RKO (cell line): Measurements from ENCODE around the gene RAB6B.

ENCODE experiments used
- DNase-seq: peaks from one replicate; pipeline ENCODE4 v3.0.0-alpha.2; 2016; ENCODE audit warnings: low spot score

RAB6B gene

DNA sequence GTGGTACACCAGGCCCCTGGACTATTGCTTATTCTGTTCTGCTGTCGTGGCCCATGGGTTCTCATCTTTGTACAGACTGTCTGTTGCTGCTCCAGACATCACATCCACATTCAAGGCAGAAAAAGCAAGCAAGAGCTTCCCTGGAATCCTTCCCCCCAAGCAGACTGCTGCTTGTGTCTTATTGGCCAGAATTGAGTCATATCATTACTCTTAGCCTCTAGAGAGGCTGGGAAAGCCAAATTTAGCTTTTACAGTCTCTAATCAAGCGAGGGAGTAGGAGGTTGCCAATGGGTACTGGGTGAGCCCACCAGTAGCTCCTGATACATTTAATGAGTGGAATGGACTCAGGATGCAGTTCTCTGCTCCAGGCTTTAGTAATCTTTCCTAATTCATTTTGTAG is 39.4 kb downstream of the RAB6B start:
- DNase-seq, result no peak

GRCh38 chr3:133855772-133856171 is 39.9 kb downstream of the RAB6B start:
- DNase-seq, result no peak

DNA sequence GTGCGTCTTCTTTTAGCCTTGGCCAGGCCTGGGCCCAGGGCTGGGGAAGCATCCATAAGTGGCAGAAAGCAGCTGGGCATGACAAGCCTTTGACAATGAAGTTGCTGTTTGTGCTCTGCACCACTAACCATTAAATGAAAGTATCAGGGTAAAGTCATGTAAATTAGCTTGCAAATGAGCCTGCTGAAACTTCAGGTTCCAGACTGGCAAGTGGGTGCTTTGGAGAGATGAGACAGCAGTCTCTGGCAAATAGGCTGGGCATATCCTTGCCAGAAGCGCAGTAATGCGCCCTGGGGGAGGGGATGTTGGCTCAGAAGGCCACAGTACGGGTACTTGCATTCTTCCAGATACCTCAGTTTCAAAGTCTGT is 40.7 kb downstream of the RAB6B start:
- DNase-seq, result no peak

- no peak for DNase-seq
Measured at GRCh38 chr3:133854264-133855001, 41.2 kb downstream of the RAB6B start.

- no peak for DNase-seq
Measured at GRCh38 chr3:133853925-133854227, 41.8 kb downstream of the RAB6B start.

DNA sequence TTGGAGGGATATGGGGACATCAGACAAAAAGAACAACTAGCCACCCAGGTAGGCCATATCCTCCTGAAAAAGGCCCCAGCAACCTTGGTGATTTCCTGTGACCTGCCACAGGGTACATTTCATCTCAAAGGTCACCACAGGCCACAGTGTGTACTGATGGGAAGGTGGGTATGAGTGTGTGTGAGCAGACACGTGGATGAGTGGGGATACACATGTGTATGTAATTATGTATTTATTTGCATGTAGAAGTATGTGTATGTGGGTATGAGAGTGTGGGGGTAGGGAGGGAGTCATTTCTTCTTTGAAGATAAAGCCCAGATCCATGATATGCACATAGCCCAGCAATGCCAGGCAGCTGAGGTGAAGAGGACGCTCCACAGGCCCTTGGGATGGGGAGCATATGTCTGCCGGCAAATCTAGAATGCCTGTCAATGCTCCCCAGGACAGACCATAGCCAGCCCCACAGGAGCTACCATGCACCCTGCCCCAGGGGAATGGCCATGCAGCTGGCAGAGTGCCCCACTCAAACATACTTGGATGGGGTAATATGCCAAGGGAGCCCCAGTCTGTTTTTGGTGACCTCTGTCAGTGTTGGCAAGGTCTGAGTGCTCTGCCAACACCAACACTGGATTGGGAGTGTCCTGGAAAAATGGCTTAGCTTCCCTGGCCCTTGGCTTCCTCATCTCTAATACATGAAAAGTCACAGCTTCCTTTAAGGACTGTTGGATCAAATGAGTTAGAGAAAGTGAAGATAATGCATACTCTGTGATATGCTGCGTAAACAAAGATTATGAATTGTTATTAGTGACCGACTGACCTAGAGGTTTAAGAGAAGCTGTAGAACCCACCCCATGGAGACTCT is 42.4 kb downstream of the RAB6B start:
- DNase-seq, result no peak

DNA sequence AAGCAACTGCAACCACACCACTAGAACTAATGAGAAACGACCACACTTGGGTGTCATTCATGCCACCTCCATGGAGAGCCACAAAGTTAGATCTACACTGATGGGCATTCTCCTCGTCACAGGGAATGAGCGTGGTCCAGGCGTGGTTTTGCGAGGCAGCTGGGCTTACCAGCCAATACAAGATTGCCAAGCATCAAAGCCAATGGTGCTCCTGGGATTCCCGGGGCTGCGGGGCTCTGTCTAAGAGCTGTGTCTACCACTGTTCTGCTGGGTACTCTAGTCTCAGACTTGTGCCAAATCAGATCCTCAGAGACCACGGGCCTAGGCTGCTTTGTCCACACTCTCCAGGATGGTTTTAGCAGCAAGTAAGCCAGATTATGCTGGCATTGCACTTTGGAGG is 43.8 kb downstream of the RAB6B start:
- DNase-seq, result no peak

- no peak for DNase-seq
Measured at GRCh38 chr3:133851266-133851906, 44.3 kb downstream of the RAB6B start.

DNA sequence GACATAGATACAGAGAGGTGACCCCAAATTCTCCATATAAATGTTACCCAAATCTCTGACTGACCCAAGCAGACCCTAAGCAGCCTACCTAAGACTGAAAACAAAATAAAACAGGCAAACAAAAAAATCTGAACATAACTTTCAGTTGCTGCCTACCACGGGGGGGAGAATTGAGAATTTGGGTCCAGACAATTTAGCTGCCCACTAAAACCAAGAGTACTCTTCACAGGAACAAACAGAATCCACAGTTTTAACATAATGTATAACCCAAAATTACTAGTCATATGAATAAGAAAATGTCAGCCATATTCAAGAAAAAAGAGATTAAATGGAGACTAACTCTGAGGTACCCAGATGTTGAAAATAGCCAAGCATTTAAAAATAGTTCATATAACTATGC is 45.6 kb downstream of the RAB6B start:
- DNase-seq, result no peak

- DNase-seq, result no peak
Measured at GRCh38 chr3:133849346-133849745, 46.3 kb downstream of the RAB6B start.

GRCh38 chr3:133845127-133845526 is 50.6 kb downstream of the RAB6B start:
- DNase-seq, result no peak

GRCh38 chr3:133843634-133844033 is 52.0 kb downstream of the RAB6B start:
- no peak for DNase-seq

- no peak for DNase-seq
Measured at GRCh38 chr3:133842158-133842557, 53.5 kb downstream of the RAB6B start.

- no peak for DNase-seq
Measured at GRCh38 chr3:133841196-133841595, 54.5 kb downstream of the RAB6B start.

DNA sequence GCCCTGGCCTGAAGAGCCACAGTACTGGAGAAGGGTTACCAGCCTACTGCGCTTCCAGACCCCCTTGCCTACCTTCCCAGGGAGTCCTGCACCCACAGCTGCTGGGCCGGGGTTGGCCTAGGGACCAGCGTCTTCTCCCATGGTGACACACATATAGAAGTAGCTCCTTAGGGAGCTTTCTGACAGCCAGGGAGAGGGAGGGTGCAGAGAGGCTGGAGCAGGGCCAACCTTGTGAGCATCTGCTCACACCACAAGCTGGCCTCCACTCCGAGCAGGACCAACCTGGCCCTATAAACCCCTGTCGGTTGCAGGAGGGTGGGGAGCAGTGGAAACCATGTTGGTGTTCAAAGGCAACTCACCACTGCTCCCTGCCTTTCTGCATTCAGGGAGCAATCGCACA is 54.9 kb downstream of the RAB6B start:
- no peak for DNase-seq

DNA sequence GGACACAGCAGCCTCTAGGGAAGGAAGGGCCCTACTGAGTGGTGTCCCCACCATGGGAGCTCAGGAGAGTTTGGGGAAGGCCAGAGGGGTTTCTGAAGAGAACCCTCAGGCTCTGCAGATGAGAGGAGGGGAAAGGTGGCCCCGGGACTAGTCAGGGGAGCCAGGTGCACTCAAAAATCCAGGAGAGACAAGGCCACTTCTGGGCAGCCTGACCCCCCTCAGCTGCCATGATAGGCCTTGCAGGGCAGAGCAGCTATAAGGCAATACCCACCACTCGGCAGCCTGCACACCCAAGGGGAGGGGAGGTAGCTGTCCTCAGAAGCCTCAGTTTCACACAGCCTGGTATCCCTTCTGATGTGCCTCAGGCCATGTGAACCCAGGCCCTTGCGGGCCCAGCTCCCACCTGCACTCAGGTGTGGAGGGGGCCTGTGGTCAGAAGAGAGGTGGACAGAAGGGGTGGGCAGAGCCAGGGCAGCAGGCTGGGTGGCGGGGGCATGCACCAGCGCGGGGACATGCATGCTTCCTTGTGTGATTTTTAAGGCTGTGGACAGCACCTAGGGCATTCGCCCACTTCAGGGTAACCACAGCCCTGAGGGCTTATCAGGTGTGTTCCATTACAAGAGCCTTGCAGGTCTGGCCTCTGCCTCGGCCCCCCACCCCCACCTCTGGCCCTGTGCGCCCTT is 55.5 kb downstream of the RAB6B start:
- DNase-seq, result no peak

DNA sequence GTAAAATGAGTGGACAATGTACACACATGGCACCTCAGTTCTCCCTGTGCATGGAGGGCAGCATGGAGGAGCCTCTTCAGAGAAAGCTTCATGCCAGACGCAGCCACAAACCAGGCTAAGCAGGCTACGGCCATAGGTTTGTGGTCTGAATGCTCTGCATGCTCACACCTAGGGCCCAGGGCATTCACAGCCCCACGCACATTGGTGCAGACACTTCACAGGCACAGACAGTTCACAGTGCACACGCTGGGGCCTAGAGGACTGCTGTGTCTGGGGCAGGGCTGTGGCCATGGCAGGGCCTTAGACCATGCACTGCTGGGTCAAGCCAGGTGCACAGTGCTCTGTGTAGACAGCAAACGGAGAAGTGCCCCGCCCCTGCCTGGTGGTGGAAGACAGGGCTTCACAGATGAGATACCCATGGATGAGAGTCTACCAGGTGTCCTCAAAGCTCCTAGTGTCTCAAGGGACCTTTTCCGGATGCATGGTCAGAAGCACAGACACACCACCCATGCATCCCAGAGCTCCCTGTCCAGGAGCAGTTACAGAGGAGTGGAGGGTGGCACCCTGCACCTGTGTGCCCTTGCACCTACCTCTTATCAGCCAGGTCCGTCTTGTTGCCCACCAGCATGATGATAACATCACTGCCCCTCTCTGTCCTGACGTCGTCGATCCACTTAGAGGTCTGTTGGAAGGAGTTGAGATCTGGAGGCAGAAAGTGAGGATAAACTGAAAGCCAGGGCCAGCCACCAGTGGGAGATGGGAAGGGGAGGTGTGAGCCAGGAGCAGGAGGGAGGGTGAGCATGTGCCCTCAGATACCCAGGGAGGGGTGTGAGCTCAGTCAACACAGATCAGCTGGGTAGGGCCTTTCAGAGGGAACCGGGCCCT is 56.5 kb downstream of the RAB6B start:
- DNase-seq, result no peak

GRCh38 chr3:133838296-133838789 is 57.3 kb downstream of the RAB6B start:
- DNase-seq, result no peak

GRCh38 chr3:133837487-133838295 is 58.0 kb downstream of the RAB6B start:
- DNase-seq, result no peak

DNA sequence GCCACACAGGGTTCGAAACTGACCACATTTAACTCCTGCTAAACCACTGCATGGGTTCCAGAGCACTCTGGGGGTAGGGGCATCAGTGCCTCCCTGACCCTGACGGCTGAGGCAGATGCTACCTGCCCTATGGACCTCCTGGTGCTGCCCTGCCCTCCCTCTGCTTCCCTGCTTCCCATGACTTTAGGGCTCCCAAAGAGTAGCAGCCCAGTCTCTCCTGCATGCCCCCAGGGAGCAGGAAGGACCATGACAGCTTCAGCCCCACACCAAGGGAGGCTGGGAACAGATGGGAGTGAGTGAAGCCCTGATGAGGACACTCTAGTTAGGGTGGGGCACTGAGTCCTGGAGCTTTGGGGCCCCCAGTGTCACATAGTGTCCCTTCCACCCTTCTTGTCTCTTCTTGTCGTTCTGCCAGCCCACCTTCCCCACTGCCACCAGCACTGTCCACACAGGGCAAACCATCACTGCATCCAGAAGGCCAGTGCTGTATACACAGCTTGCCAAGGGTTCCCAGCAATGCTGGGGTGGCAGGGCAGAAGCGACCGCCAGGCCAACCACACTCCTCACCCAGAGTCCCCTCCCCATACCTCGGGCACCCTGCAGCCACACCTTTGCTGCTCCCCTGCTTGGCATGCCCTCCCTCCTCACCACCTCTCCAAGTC is 59.1 kb downstream of the RAB6B start:
- no peak for DNase-seq
